HUES64 (cell line): ENCODE measurements around the gene VAV3.

Experiments
- H3K27ac ChIP-seq: 2 replicates; pipeline ENCODE4 v1.7.0; 2013; ENCODE audit warnings: low read depth, low read length, inconsistent platforms
- H3K27me3 ChIP-seq: 2 replicates; pipeline ENCODE4 v1.6.1; 2013; ENCODE audit warnings: mild to moderate bottlenecking, low read length; ENCODE audit not compliant: insufficient read depth
- H3K36me3 ChIP-seq: 2 replicates; pipeline ENCODE4 v1.6.1; 2013; ENCODE audit warnings: mild to moderate bottlenecking, low read length; ENCODE audit not compliant: insufficient read depth
- H3K4me1 ChIP-seq: 2 replicates; pipeline ENCODE4 v1.6.1; 2013; ENCODE audit warnings: mild to moderate bottlenecking, low read length, moderate library complexity; ENCODE audit not compliant: insufficient read depth
- H3K4me3 ChIP-seq: 2 replicates; pipeline ENCODE4 v1.5.1; 2013; ENCODE audit warnings: mild to moderate bottlenecking, low read length, moderate library complexity
- H3K9ac ChIP-seq: 2 replicates; pipeline ENCODE4 v1.6.1; 2013; ENCODE audit warnings: mild to moderate bottlenecking, low read depth, low read length
- H3K9me3 ChIP-seq: 2 replicates; pipeline ENCODE4 v1.6.1; 2013; ENCODE audit warnings: low read depth, low read length; ENCODE audit not compliant: insufficient read depth
- WGBS: fragments of 150-250, 120-280 bp; methylation state at CpG from one replicate; pipeline ENCODE4 v1.1.7; 2013; ENCODE audit warnings: missing lambda C conversion rate; 5-methylcytosine and 5-hydroxymethylcytosine counted together

Gene VAV3

GRCh38 chr1:107548276-107548675, 416.7 kb downstream of the VAV3 start:
- 93% methylated on average over 3 of the region's 3 CpGs for WGBS
- no peaks in the 10 kb centered on the region for H3K4me1 ChIP-seq
- H3K4me3 ChIP-seq = no peak overlapping the region
- no peaks in the 10 kb centered on the region for H3K27me3 ChIP-seq
- no peaks in the 10 kb centered on the region for H3K9me3 ChIP-seq
- no peaks in the 10 kb centered on the region for H3K36me3 ChIP-seq
- no peak overlapping the region for H3K9ac ChIP-seq
- H3K27ac ChIP-seq = no peak overlapping the region

GRCh38 chr1:107547363-107548155, 417.4 kb downstream of the VAV3 start:
- no peaks in the 10 kb centered on the region for H3K9me3 ChIP-seq
- no peak overlapping the region for H3K4me3 ChIP-seq
- no peak overlapping the region for H3K9ac ChIP-seq
- no peaks in the 10 kb centered on the region for H3K27me3 ChIP-seq
- no peak overlapping the region for H3K27ac ChIP-seq
- WGBS = 93% methylated on average over 4 of the region's 4 CpGs
- no peaks in the 10 kb centered on the region for H3K4me1 ChIP-seq
- no peaks in the 10 kb centered on the region for H3K36me3 ChIP-seq

GRCh38 chr1:107546576-107546975, 418.4 kb downstream of the VAV3 start:
- Histone ChIP-seq H3K27me3 (no peaks in the 10 kb centered on the region), H3K27ac (no peak overlapping the region), H3K9me3 (no peaks in the 10 kb centered on the region), H3K4me1 (no peaks in the 10 kb centered on the region), H3K9ac (no peak overlapping the region), H3K36me3 (no peaks in the 10 kb centered on the region), H3K4me3 (no peak overlapping the region)
- WGBS = 97% methylated on average over 4 of the region's 4 CpGs

DNA sequence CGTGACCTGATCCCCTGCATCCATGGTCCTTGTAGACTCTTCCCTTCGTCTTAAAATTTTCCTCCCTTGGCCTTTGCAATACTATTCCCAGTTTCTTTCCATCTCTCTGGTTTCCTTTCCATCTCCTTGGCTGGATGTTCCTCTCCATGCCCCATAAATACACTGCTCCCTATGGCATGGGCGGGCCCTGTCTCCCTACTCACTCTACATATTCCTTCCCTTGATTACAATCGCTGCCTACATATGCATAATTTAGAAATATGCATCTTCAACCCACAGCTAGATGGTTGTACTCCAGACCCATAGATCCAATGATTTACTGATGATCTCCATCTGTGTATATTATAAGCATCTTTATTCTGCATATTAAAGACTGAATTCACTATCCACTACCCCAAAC, 419.1 kb downstream of the VAV3 start:
- Histone ChIP-seq H3K27ac (no peak overlapping the region), H3K36me3 (no peaks in the 10 kb centered on the region), H3K9me3 (no peaks in the 10 kb centered on the region), H3K27me3 (no peaks in the 10 kb centered on the region), H3K9ac (no peak overlapping the region), H3K4me1 (no peaks in the 10 kb centered on the region), H3K4me3 (no peak overlapping the region)
- WGBS = 80% methylated on average over 4 of the region's 4 CpGs

DNA sequence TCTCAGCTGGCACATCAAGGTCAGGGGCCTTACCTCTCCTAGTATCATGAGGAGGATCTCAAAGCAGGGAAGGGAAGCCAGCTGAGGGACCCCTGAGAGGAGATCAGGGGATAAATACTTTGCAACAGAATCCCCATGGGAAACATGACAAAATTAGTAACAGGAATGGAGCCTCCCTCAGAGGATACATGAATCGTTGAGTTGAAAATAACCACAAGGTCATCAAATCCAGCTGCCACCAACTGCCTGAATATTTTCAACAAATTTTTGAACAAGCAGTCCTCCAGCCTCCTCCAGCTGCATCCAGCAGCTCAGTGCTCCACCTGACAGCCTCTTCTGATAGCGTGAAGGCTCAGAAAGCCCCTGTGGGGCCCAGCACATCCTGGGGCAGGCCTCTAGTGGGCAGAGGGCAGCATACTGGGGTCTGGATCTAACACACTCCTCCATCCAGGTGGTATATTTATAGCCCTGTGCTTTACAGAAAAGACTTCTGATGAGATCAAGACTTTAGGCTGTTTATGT, 419.9 kb downstream of the VAV3 start:
- no peaks in the 10 kb centered on the region for H3K9me3 ChIP-seq
- no peaks in the 10 kb centered on the region for H3K4me1 ChIP-seq
- no peak overlapping the region for H3K9ac ChIP-seq
- WGBS = 98% methylated on average over 2 of the region's 2 CpGs
- no peak overlapping the region for H3K27ac ChIP-seq
- no peaks in the 10 kb centered on the region for H3K36me3 ChIP-seq
- H3K4me3 ChIP-seq = no peak overlapping the region
- H3K27me3 ChIP-seq = no peaks in the 10 kb centered on the region

DNA sequence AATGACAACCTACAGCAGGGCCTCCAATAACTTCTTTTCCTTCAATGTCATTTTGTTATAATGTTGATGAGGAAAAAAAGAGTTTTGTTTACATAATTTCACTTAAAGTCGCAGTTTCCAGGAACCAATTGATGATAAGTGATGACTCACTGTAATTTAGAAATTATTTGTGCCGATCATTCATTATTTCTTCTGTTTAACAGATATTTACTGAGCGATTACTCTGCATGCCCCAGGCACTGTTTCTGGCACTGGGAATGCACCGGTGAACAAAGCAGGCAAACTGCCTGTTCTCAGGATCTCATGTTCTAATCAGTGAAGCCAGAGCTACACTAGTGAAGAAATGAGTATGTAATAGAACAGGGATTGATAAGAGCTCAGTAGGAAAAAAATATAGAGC, 420.7 kb downstream of the VAV3 start:
- H3K27me3 ChIP-seq = no peaks in the 10 kb centered on the region
- WGBS = 96% methylated on average over 4 of the region's 4 CpGs
- no peak overlapping the region for H3K27ac ChIP-seq
- no peaks in the 10 kb centered on the region for H3K36me3 ChIP-seq
- no peaks in the 10 kb centered on the region for H3K9me3 ChIP-seq
- H3K4me3 ChIP-seq = no peak overlapping the region
- no peak overlapping the region for H3K9ac ChIP-seq
- H3K4me1 ChIP-seq = no peaks in the 10 kb centered on the region

- no peaks in the 10 kb centered on the region for H3K4me1 ChIP-seq
- no peak overlapping the region for H3K4me3 ChIP-seq
- no peaks in the 10 kb centered on the region for H3K9me3 ChIP-seq
- no peak overlapping the region for H3K27ac ChIP-seq
- H3K27me3 ChIP-seq = no peaks in the 10 kb centered on the region
- H3K36me3 ChIP-seq = no peaks in the 10 kb centered on the region
- WGBS = 92% methylated on average over 2 of the region's 2 CpGs
- no peak overlapping the region for H3K9ac ChIP-seq
Measured at GRCh38 chr1:107541412-107541811, 423.6 kb downstream of the VAV3 start.

DNA sequence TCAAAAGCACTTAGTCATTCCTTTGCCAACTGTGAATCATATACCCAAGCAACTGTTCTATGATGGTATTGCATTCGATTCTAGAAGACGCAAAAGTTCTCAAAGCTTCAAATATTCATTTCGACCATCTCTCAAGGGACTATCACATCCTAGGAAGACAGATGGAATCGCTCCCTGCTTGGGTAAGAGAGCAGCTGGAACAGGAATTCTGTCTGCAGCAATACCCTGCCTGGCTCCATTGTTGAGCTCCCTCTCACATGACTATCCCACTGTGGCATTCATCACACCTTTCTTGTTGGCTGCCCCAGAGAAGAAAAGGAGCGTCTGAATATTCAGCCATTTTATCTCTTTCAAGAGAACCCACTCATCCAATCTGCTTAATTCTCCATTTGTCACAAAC, 426.5 kb downstream of the VAV3 start:
- Histone ChIP-seq H3K4me1 (no peaks in the 10 kb centered on the region), H3K9ac (no peak overlapping the region), H3K36me3 (no peaks in the 10 kb centered on the region), H3K4me3 (no peak overlapping the region), H3K27ac (no peak overlapping the region), H3K9me3 (no peaks in the 10 kb centered on the region), H3K27me3 (no peaks in the 10 kb centered on the region)
- WGBS = 86% methylated on average over 5 of the region's 5 CpGs

- H3K4me1 ChIP-seq = no peaks in the 10 kb centered on the region
- no peaks in the 10 kb centered on the region for H3K27me3 ChIP-seq
- no peak overlapping the region for H3K4me3 ChIP-seq
- H3K9ac ChIP-seq = no peak overlapping the region
- H3K36me3 ChIP-seq = no peaks in the 10 kb centered on the region
- 90% methylated on average over 3 of the region's 3 CpGs for WGBS
- H3K27ac ChIP-seq = no peak overlapping the region
- H3K9me3 ChIP-seq = no peaks in the 10 kb centered on the region
Measured at GRCh38 chr1:107536266-107536665, 428.7 kb downstream of the VAV3 start.

GRCh38 chr1:107535091-107535490, 429.9 kb downstream of the VAV3 start:
- no peaks in the 10 kb centered on the region for H3K9me3 ChIP-seq
- H3K36me3 ChIP-seq = no peaks in the 10 kb centered on the region
- H3K4me1 ChIP-seq = no peaks in the 10 kb centered on the region
- no peaks in the 10 kb centered on the region for H3K27me3 ChIP-seq
- no peak overlapping the region for H3K4me3 ChIP-seq
- no peak overlapping the region for H3K27ac ChIP-seq
- no peak overlapping the region for H3K9ac ChIP-seq
- WGBS = 86% methylated on average over 6 of the region's 6 CpGs

GRCh38 chr1:107534632-107535031, 430.3 kb downstream of the VAV3 start:
- no peak overlapping the region for H3K27ac ChIP-seq
- H3K27me3 ChIP-seq = no peaks in the 10 kb centered on the region
- 94% methylated on average over 1 of the region's 1 CpG for WGBS
- H3K9me3 ChIP-seq = no peaks in the 10 kb centered on the region
- no peak overlapping the region for H3K4me3 ChIP-seq
- H3K9ac ChIP-seq = no peak overlapping the region
- no peaks in the 10 kb centered on the region for H3K36me3 ChIP-seq
- no peaks in the 10 kb centered on the region for H3K4me1 ChIP-seq

DNA sequence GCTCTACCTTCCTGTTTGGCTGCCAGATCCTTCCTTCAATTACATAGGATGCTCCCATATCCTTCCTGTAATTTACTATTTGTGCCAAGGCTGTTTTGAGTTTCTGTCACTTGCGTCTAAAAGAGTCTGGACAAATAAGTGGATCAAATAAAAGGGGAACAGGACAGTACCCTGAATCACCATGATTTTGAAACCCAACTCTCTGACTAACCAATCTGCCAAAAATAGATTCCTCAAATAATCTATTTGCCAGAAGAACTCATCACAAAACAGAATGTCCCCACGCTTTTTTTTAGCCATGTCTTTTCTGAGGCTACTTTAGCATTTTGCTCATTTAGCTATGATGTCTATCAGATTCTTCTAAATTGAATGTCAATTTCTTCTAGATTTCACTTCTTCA, 431.5 kb downstream of the VAV3 start:
- 94% methylated on average over 2 of the region's 2 CpGs for WGBS
- Histone ChIP-seq H3K4me1 (no peaks in the 10 kb centered on the region), H3K4me3 (no peak overlapping the region), H3K9ac (no peak overlapping the region), H3K27ac (no peak overlapping the region), H3K9me3 (no peaks in the 10 kb centered on the region), H3K27me3 (no peaks in the 10 kb centered on the region), H3K36me3 (no peaks in the 10 kb centered on the region)
